Stimulated activated CD4-positive, alpha-beta T cell treated with anti-CD3 and anti-CD28 coated beads, Interleukin-12 subunit alpha, Interleukin-12 subunit beta, amount 100 ng/mL, for 24 hours (primary cell): ENCODE results near the gene FANCD2OS.
"Not testable (repeated sequence)": the region's sequence is repeated elsewhere in the genome, so short reads cannot be mapped to it uniquely, and the experiment has no call there.

Source experiments
- DNase-seq, 2 experiments: peaks; one replicate each; pipeline ENCODE4 v3.0.0-alpha.2; 2020; ENCODE audit warnings: low read depth in 2 of 2

Gene FANCD2OS, protein sequence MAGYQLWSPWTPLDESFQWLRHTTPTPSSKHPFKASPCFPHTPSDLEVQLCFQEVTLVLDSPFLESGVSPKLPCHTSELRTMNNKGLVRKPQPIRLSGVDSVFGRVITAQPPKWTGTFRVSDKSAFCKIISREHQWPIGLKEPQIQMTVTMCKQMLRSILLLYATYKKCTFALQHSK

DNA sequence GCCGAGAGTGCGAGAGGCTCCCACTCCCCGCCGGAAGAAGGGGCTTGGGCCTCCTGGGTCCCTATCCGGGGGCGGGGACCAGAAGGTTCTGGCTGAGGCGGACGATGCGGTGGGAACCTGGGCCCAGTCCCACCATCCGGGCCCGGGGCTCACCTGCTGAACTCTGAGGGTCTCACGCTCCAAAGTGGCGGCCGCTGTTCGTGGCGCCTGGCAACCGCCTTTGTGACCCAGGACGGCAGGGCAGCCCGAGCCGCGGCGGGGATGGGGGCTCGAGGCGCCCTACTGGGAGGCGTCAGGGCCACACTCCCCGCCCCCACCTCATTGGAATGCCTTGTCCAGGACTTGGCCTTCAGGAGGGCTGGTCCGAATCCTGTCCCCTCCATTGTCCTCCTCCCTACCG, at the start of gene FANCD2OS:
FANCD2OS (minus strand) TSS at position 165 of the 400 bp plus-strand sequence. CDS start 3,481 bp downstream, outside the sequence.
- DNase-seq, result no peak

GRCh38 chr3:10157031-10157430, 49.0 kb upstream of the FANCD2OS start:
- no peak for DNase-seq

GRCh38 chr3:10155658-10156057, 47.6 kb upstream of the FANCD2OS start:
- DNase-seq, result no peak

GRCh38 chr3:10155123-10155472, 47.0 kb upstream of the FANCD2OS start:
- DNase-seq, result no peak

DNA sequence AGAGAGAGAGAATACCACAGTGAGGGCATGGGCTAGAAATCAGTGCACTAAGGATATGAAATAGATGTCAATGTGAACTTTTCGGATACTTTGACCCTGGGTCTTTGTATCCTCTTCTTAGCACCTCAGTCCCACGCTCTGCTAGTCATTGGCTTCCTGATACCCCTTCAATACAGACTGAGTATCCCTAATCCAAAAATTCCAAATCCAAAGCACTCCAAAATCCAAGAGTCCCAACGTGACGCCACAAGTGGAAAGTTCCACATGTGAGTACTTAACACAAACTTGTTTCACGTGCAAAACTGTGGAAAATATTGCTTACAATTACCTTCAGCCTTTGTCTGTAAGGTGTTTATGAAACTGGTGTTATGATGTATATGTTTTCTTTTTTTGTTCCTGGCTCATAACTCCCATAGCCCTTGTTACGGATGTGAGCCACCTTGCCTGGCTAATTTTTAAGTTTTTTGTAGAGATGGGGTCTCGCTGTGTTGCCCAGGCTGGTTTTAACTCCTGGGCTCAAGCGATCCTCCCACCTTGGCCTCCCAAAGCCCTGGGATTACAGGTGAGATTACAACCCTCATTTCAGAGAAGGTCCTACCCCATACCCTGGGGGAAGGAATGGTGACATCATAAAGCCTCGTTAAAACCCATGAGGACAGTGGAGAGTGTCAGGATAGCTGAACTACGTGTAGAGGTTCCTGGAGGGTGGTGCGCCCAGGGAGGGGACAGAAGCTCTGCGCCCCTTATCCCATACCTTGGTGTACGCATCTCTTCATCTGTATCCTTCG, 46.5 kb upstream of the FANCD2OS start:
- DNase-seq, result no peak

DNA sequence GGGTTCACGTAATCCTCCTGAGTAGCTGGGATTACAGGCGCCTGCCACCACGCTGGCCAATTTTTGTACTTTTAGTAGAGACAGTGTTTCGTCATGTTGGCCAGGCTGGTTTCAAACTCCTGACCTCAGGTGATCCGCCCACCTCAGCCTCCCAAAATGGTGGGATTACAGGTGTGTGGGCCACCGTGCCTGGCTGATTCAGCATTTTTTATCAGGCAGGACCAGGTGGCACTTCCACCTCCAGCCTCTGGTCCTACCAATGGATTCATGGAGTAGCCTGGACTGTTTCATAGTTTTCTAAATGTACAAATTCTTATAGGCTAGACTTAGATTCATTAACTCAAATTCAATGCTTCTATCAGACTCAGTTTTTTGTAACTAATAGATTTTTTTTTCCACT, 42.9 kb upstream of the FANCD2OS start:
- no peak for DNase-seq

DNA sequence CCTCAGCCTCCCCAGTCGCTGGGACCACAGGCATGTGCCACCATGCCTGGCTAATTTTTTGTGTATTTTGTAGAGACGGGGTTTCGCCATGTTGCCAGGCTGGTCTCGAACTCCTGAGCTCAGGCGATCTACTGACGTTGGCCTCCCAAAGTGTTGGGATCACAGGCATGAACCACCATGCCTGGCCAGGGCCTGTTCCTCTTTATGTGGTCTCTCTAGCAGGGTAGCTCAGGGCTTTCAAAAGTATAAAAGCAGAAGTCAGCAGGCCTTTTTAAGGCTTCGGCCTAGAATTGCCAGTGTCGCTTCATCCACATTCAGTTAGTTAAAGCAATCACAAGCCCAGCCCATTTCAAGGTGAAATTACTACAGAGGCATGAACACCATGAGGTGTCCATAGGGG, 41.2 kb upstream of the FANCD2OS start:
- no peak for DNase-seq

DNA sequence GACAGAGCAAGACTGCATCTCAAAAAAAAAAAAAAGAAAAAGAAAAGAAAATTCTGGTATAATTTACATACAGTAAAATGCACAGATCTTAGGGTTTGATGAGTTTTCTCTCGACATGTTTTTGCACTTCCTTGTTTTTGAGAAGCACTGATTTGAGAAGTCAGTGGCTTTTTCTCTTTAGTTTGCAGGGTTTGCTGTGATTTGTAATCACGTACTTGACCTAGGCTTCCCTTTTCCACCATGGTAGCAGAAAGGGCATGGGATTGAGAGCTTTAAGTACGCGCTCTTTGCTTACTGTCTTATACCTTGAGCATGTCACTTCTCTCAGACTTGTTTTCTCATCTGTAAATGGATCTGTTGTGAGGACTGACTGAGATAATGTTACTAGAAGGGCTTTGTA, 37.6 kb upstream of the FANCD2OS start:
- no peak for DNase-seq

DNA sequence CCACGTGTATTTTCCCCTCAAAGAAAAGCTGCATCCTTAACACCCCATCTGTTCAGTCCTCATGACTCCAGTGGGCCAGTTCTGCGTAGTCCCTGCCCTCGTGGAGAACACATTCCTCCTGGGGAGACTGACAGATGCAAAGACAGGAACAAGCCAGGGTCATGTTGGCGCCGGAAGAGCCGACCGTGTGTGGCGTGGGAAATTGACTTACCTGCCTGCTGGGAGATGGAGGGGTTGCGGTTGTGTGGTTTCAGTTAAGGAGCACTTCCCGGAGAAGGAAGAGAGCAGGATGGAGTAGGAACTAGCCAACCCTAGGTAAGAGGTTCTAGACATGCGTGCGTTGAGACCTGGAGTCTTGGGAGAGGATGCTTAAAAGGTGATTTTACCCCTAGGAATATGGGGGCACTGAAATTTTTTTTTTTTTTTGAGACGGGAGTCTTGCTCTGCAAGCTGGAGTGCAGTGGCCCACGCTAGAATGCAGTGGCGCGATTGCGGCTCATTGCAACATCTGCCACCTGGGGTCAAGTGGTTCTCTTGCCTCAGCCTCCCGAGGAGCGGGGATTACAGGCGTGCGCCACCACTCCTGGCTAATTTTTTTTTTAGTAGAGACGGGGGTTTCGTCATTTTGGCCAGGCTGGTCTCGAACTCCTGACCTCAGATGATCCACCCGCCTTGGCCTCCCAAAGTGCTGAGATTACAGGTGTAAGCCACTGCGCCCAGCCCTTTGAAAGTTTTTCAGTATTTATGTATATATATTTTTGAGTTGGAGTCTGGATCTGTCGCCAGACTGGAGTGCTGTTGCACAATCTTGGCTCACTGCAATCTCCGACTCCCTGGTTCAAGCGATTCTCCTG, 34.9 kb upstream of the FANCD2OS start:
- peak in 1 of 2 experiments; percentile 6 for DNase-seq

GRCh38 chr3:10140996-10141546, 33.0 kb upstream of the FANCD2OS start:
- no peak for DNase-seq

DNA sequence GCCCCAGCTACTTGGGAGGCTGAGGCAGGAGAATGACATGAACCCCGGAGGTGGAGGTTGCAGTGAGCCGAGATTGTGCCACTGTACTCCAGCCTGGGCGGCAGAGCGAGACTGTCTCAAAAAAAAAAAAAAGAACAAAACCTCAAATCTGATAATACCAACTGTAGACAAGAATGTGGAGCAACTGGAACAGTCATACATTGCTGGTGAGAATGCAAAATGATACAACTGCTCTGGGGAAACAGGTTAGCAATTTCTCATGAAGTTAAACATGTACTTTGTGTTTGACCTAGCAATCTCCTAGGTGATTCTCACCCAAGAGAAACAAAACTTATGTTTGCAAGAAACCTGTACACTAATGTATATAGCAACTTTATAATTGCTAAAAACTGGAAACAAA, 29.1 kb upstream of the FANCD2OS start:
- DNase-seq, result no peak

DNA sequence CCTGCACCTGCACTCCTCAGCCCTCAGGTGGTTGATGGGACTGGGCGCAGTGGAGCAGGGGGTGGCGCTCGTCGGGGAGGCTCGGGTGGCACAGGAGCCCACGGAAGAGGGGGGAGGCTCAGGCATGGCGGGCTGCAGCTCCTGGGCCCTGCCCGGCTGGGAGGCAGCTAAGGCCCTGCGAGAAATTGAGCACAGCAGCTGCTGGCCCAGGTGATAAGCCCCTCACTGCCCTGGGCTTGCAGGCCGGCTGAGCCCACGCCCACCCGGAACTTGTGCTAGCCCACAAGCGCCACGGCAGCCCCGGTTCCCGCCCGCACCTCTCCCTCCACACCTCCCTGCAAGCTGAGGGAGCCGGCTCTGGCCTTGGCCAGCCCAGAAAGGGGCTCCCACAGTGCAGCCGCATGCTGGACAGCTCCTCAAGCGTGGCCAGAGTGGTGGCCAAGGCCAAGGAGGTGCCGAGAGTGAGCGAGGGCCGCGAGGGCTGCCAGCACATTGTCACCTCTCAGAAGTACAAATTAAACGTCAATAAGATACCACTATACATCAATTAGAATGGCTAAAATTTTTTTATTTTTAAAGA, 28.5 kb upstream of the FANCD2OS start:
- DNase-seq, result no peak

DNA sequence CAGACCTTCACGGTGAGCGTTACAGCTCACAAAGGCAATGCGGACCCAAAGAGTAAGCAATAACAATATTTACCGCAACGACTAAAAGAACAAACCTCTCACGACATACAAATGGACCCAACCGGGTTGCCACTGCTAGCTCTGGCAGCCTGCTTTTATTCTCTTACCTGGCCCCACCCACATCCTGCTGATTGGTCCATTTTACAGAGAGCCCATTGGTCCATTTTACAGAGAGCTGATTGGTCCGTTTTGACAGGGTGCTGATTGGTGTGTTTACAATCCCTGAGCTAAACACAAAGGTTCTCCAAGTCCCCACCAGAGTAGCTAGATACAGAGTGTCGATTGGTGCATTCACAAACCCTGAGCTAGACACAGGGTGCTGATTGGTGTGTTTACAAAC, 27.8 kb upstream of the FANCD2OS start:
- DNase-seq, result not testable (repeated sequence)

DNA sequence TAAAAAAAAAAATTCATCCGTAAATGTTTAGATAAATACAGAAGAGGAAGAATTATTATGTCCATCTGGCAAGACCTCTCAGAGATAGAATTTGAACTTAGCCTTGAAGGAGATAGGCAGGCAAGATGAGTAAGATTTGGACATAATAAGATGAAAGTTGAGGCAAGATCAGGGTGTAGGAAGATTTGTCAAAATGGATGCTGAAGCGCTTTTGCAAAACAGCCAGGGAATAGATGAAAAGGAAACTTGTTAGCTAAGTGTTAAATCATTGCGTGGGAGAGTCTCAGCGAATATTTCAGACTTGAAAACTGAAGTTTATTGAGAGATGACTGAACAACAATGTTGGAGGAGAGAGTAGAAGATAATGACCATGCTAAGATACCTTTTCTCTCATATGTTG, 14.7 kb upstream of the FANCD2OS start:
- no peak for DNase-seq

GRCh38 chr3:10121064-10121463, 13.0 kb upstream of the FANCD2OS start:
- DNase-seq, result no peak

GRCh38 chr3:10119376-10119775, 11.3 kb upstream of the FANCD2OS start:
- no peak for DNase-seq

GRCh38 chr3:10116928-10117327, 8.9 kb upstream of the FANCD2OS start:
- DNase-seq, result no peak

DNA sequence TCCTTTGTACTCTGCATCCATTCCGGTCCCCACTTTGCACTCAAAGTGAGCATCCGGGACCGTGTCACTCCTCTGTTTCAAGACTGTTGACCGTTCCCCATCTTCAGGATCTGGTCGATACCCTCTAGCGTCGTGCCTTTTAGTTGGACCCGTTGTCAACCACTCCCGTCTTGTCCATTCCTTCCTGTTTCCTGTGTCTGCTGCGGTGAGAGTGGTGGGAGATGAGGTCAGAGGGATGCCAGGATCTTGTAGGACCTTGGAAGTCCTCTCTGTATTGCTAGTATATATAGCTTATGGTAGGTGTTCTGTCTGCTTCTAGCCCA, 8.0 kb upstream of the FANCD2OS start:
- no peak for DNase-seq

- DNase-seq, result peak; percentile 88 to 92
Measured at GRCh38 chr3:10115326-10116137, 7.5 kb upstream of the FANCD2OS start, which contains the start of gene BRK1. Gene BRK1 (plus strand): TSS chr3:10115675. CDS start chr3:10115702, 27 bp downstream.

DNA sequence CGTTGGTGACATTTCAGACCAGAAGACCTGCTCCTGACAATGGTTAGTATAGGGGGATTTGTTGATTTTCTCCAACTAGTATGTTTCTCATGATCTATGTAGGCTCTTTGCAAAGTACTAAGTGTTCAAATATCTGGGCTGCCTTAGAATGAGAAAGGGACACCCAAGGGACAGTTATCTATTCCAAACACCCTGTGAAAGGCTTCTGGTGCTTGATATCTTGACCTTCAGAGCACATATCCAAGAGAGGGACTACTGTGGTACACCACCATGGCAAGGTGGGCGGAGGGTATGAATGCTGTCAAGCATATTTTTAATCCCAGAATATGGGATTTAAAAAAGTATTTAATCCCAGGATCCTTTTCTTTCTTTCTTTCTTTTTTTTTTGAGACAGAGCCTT, 1.1 kb downstream of the FANCD2OS start:
- DNase-seq, result no peak

GRCh38 chr3:10099041-10099440, 9.0 kb downstream of the FANCD2OS start:
- DNase-seq, result no peak
